ENCODE data around the gene NTSR2. TPM values are rescaled to one million over a fixed set of nuclear protein-coding genes. Genes with fewer than 3 reads are reported as not detected.

Gene NTSR2
- total and polyA plus RNA-seq, 2 of the 8 experiments (the other 6 are each of a cell fraction or from before 2014, with no cell fraction given): 0.05 TPM; not detected in 1

GRCh38 chr2:11610624-11611242 lies 59.3 kb downstream of the NTSR2 start:
- no peak overlapping the region for H4K8ac ChIP-seq (ENCODE audit: extremely low read depth, insufficient read depth, low read length)
- ChIA-PET POLR2A (ENCODE audit: partially characterized antibody) (no interaction called here), CTCF (ENCODE audit: partially characterized antibody) (interaction anchor here (1.1 to 3.9 kb wide), 2 partner anchors 27 to 36 kb away, joined by 4 to 18 read pairs; no protein-coding TSS in a partner anchor)
- no peak overlapping the region for H2BK5ac ChIP-seq (ENCODE audit: low read depth, low read length)
- 92% methylated on average over 35 of the region's 38 CpGs; no CpG with 5 or more reads in 1 of the 2 experiments for WGBS, 2 experiments (ENCODE audit: extremely low coverage in 1 of 2, insufficient coverage in 1 of 2, insufficient read length in 1 of 2, insufficient replicate concordance in 2 of 2, low coverage in 1 of 2, low lambda C conversion rate in 2 of 2, missing lambda C conversion rate in 1 of 2)
- no peaks in the 10 kb centered on the region; the same call in 1 of the 2 replicates for H3K79me1 ChIP-seq (ENCODE audit: low read depth, low read length)
- H3K4me2 ChIP-seq (ENCODE audit: insufficient read depth in 1 of 2, low read depth in 2 of 2, low read length in 2 of 2): no peak overlapping the region
- H3K79me2 ChIP-seq (ENCODE audit: control insufficient read depth in 1 of 2, insufficient read depth in 2 of 2, low read length in 2 of 2): no peaks in the 10 kb centered on the region
- no peak overlapping the region for H3K56ac ChIP-seq (replicated peaks; ENCODE audit: insufficient read length, low read depth, low read length)
- no peaks in the 10 kb centered on the region for H3K23me2 ChIP-seq (ENCODE audit: low read depth, low read length)
- H3K14ac ChIP-seq (ENCODE audit: insufficient read length): no peak overlapping the region
- H2BK120ac ChIP-seq (replicated peaks; ENCODE audit: low read depth, low read length): no peak overlapping the region
- peaks cover 0 to 7% (median 4%) of the 10 kb centered on the region in 4 experiments; a peak in 3 of 8 replicates for H3K36me3 ChIP-seq (ENCODE audit: control insufficient read depth in 2 of 4, insufficient read depth in 4 of 4, low read length in 3 of 4)
- H3K23ac ChIP-seq (ENCODE audit: insufficient read length): no peak overlapping the region
- H2BK20ac ChIP-seq (ENCODE audit: low read length): no peak overlapping the region
- peaks cover 0 to 4% of the 10 kb centered on the region in 2 experiments for H4K20me1 ChIP-seq (replicated peaks in 1 of 2; ENCODE audit: control insufficient read depth in 1 of 2, insufficient read depth in 2 of 2, low read length in 2 of 2)
- no peak overlapping the region for H4K91ac ChIP-seq (replicated peaks; ENCODE audit: insufficient read length, low read length)
- no peaks in the 10 kb centered on the region for H3K27me3 ChIP-seq (replicated peaks in 1 of 4; ENCODE audit: control insufficient read depth in 3 of 4, extremely low read depth in 1 of 4, insufficient read depth in 3 of 4, low read length in 3 of 4)
- no peak overlapping the region for H2BK12ac ChIP-seq (ENCODE audit: low read depth, low read length)
- H2AK5ac ChIP-seq (ENCODE audit: low read depth, low read length): no peak overlapping the region
- H3K9ac ChIP-seq (replicated peaks in 1 of 4; ENCODE audit: extremely low read depth in 1 of 4, low read depth in 3 of 4, low read length in 3 of 4): no peak overlapping the region
- no peaks in the 10 kb centered on the region for H3K4me1 ChIP-seq (replicated peaks in 1 of 4; ENCODE audit: control insufficient read depth in 3 of 4, insufficient read depth in 4 of 4, low read length in 3 of 4)
- H4K5ac ChIP-seq (ENCODE audit: insufficient read length, low read depth, low read length): no peak overlapping the region
- H2AFZ ChIP-seq (ENCODE audit: low read length): no peak overlapping the region
- no peak overlapping the region for H2BK15ac ChIP-seq (ENCODE audit: low read length)
- DNase-seq (ENCODE audit: low read depth in 1 of 2, low spot score in 2 of 2) (no peak), FAIRE-seq (no peak)
- no peak overlapping the region for H3K4ac ChIP-seq (replicated peaks; ENCODE audit: insufficient read length, low read depth, low read length)
- TF ChIP-seq SUZ12 (IDR thresholded peaks at IDR 0.05; ENCODE audit: low read length): no peak
- TF ChIP-seq CBX5 (IDR thresholded peaks at IDR 0.05; ENCODE audit: low read depth, low read length): no peak
- no peak for TF ChIP-seq KDM5A (IDR thresholded peaks at IDR 0.05; ENCODE audit: low read length)
- TF ChIP-seq ZNF274 (IDR thresholded peaks at IDR 0.05; ENCODE audit: borderline replicate concordance, extremely low read depth, low read length): no peak
- no peaks in the 10 kb centered on the region for H3K9me3 ChIP-seq (ENCODE audit: insufficient read depth in 2 of 2, low read depth in 1 of 2, low read length in 1 of 2)
- no peak overlapping the region for H3K18ac ChIP-seq (ENCODE audit: extremely low read depth, low read length)
- no peak overlapping the region for H3K4me3 ChIP-seq (ENCODE audit: extremely low read depth in 1 of 4, insufficient read depth in 2 of 4, low read depth in 3 of 4, low read length in 4 of 4)
- H3K27ac ChIP-seq (ENCODE audit: low read depth, low read length): no peak overlapping the region
